ENCODE data around the gene PLXNC1. TPM values are rescaled to one million over a fixed set of nuclear protein-coding genes. Genes with fewer than 3 reads are reported as not detected.

Gene PLXNC1
- polyA plus RNA-seq, 1 of the 3 experiments (the other 2 are of a cell fraction) = 0.23 TPM

- ChIA-PET POLR2A (no interaction called here), CTCF (no interaction called here)
- no peak for TF ChIP-seq JUND (IDR thresholded peaks at IDR 0.05)
- no peak for TF ChIP-seq TEAD4 (IDR thresholded peaks at IDR 0.05; ENCODE audit: borderline replicate concordance, insufficient read depth)
- TF ChIP-seq POLR2AphosphoS5 (IDR thresholded peaks at IDR 0.05; ENCODE audit: low read depth, low read length) = no peak
- TF ChIP-seq USF2 (IDR thresholded peaks at IDR 0.05; ENCODE audit: borderline replicate concordance, low read depth, low read length) = no peak
- no peak for TF ChIP-seq NFIC (IDR thresholded peaks at IDR 0.05; ENCODE audit: borderline replicate concordance)
- TF ChIP-seq FOXM1 (IDR thresholded peaks at IDR 0.05; ENCODE audit: low read depth) = no peak
- no peak for TF ChIP-seq USF1 (IDR thresholded peaks at IDR 0.05; ENCODE audit: borderline replicate concordance, low read depth)
- no peak overlapping the region for H3K4me2 ChIP-seq
- no peak overlapping the region for H3K9ac ChIP-seq
- DNase-seq = no peak
- no peak overlapping the region for H3K27ac ChIP-seq (ENCODE audit: low read depth in 2 of 2, low read length in 1 of 2)
- no peaks in the 10 kb centered on the region for H3K9me3 ChIP-seq
- WGBS (ENCODE audit: low lambda C conversion rate) = 29% methylated on average over 3 of the region's 3 CpGs
- H3K79me2 ChIP-seq (ENCODE audit: insufficient read depth) = no peaks in the 10 kb centered on the region
- no peaks in the 10 kb centered on the region for H3F3A ChIP-seq (replicated peaks; ENCODE audit: insufficient read depth)
- no peak overlapping the region for H3K4me3 ChIP-seq (ENCODE audit: low read depth in 2 of 2, low read length in 1 of 2)
- H2AFZ ChIP-seq (ENCODE audit: low read depth) = no peak overlapping the region
- no peaks in the 10 kb centered on the region for H3K27me3 ChIP-seq (ENCODE audit: insufficient read depth)
- H4K20me1 ChIP-seq (ENCODE audit: insufficient read depth) = no peaks in the 10 kb centered on the region
- H3K9me2 ChIP-seq = no peaks in the 10 kb centered on the region
- H3K36me3 ChIP-seq (replicated peaks in 1 of 2; ENCODE audit: control insufficient read depth in 1 of 2, insufficient read depth in 2 of 2, low read length in 1 of 2) = no peaks in the 10 kb centered on the region
- peaks cover 0 to 2% of the 10 kb centered on the region in 2 experiments; a peak in 1 of 4 replicates for H3K4me1 ChIP-seq (ENCODE audit: control insufficient read depth in 1 of 2, insufficient read depth in 2 of 2, low read depth in 1 of 2, low read length in 1 of 2)
These were observed 87.5 kb downstream of the PLXNC1 start for GRCh38 chr12:94235848-94236247.

GRCh38 chr12:94239332-94239993, 91.1 kb downstream of the PLXNC1 start:
- no peaks in the 10 kb centered on the region for H3K79me2 ChIP-seq (ENCODE audit: insufficient read depth)
- POLR2A ChIA-PET = no interaction called here
- no peaks in the 10 kb centered on the region for H3K36me3 ChIP-seq (replicated peaks in 1 of 2; ENCODE audit: control insufficient read depth in 1 of 2, insufficient read depth in 2 of 2, low read length in 1 of 2)
- H3K4me2 ChIP-seq = no peak overlapping the region
- no peaks in the 10 kb centered on the region for H3K27me3 ChIP-seq (ENCODE audit: insufficient read depth)
- H4K20me1 ChIP-seq (ENCODE audit: insufficient read depth) = no peaks in the 10 kb centered on the region
- H3K27ac ChIP-seq (ENCODE audit: low read depth in 2 of 2, low read length in 1 of 2) = no peak overlapping the region
- CTCF ChIA-PET = no interaction called here
- H3K4me1 ChIP-seq (ENCODE audit: control insufficient read depth in 1 of 2, insufficient read depth in 2 of 2, low read depth in 1 of 2, low read length in 1 of 2) = peaks cover 0 to 4% of the 10 kb centered on the region in 2 experiments; a peak in 1 of 4 replicates
- no peak for TF ChIP-seq CTCF (IDR thresholded peaks at IDR 0.05)
- no peak for TF ChIP-seq EP300 (IDR thresholded peaks at IDR 0.05; ENCODE audit: borderline replicate concordance in 1 of 2, low read depth in 1 of 2, low read length in 1 of 2)
- no peak for TF ChIP-seq TEAD4 (IDR thresholded peaks at IDR 0.05; ENCODE audit: borderline replicate concordance, insufficient read depth)
- no peak for TF ChIP-seq USF2 (IDR thresholded peaks at IDR 0.05; ENCODE audit: borderline replicate concordance, low read depth, low read length)
- TF ChIP-seq RCOR1 (IDR thresholded peaks at IDR 0.05; ENCODE audit: low read length) = no peak
- no peak for TF ChIP-seq TCF12 (IDR thresholded peaks at IDR 0.05)
- TF ChIP-seq SMC3 (IDR thresholded peaks at IDR 0.05; ENCODE audit: low read depth, low read length) = no peak
- TF ChIP-seq ELF1 (IDR thresholded peaks at IDR 0.05) = no peak
- H2AFZ ChIP-seq (ENCODE audit: low read depth) = no peak overlapping the region
- 69% methylated on average over 7 of the region's 7 CpGs for WGBS (ENCODE audit: low lambda C conversion rate)
- H3K4me3 ChIP-seq (ENCODE audit: low read depth in 2 of 2, low read length in 1 of 2) = no peak overlapping the region
- no peaks in the 10 kb centered on the region for H3K9me2 ChIP-seq
- H3K9me3 ChIP-seq = no peaks in the 10 kb centered on the region
- DNase-seq = no peak
- no peaks in the 10 kb centered on the region for H3F3A ChIP-seq (replicated peaks; ENCODE audit: insufficient read depth)
- no peak overlapping the region for H3K9ac ChIP-seq

Measured in SK-N-SH (cell line).